WTC11 (cell line): ENCODE measurements around the gene KCTD16. TPM values are rescaled to one million over a fixed set of nuclear protein-coding genes. Genes with fewer than 3 reads are reported as not detected.

Experiments used
- ATAC-seq: fragments of 200-7000 bp; cut with Tn5 transposase; 2 replicates; pipeline ENCODE4 v1.10.0; 2021; ENCODE audit warnings: mild to moderate bottlenecking, moderate library complexity
- CTCF ChIA-PET: fragments of 300-600 bp; sonication (Branson Sonifier 250); formaldehyde crosslinking; loops from one replicate; lab custom pipeline; 2021; ENCODE audit warnings: antibody characterized with exemption; lab: Charles Lee
- POLR2A ChIA-PET: fragments of 350-600 bp; sonication (Branson Sonifier 250); formaldehyde crosslinking; loops from one replicate; lab custom pipeline; 2021; ENCODE audit warnings: antibody characterized with exemption; lab: Charles Lee
- DNase-seq: peaks from one replicate; pipeline ENCODE4 v3.0.0; 2021; ENCODE audit warnings: low spot score
- H3K27ac Mint-ChIP-seq: 2 replicates; pipeline ENCODE4 v1.8.0; 2021; ENCODE audit warnings: mixed read lengths
- H3K27me3 Mint-ChIP-seq: 2 replicates; pipeline ENCODE4 v1.8.0; 2021; ENCODE audit warnings: low read depth, mild to moderate bottlenecking, moderate library complexity, mixed read lengths
- H3K36me3 Mint-ChIP-seq: 2 replicates; pipeline ENCODE4 v1.8.0; 2021; ENCODE audit warnings: mixed read lengths
- H3K4me1 Mint-ChIP-seq: 2 replicates; pipeline ENCODE4 v1.8.0; 2022; ENCODE audit warnings: mixed read lengths
- H3K4me3 Mint-ChIP-seq: 2 replicates; pipeline ENCODE4 v1.8.0; 2021; ENCODE audit warnings: mild to moderate bottlenecking, moderate library complexity, mixed read lengths
- H3K9me3 Mint-ChIP-seq: 2 replicates; pipeline ENCODE4 v1.8.0; 2021; ENCODE audit warnings: mixed read lengths
- FOXJ3 ChIP-seq: sonication (generic); formaldehyde crosslinking; IDR thresholded peaks from 2 replicates; pipeline ENCODE4 v1.9.0; 2021; ENCODE audit warnings: missing genetic modification reagents, mild to moderate bottlenecking, borderline replicate concordance
- GABPB1 ChIP-seq: sonication (generic); formaldehyde crosslinking; IDR thresholded peaks from 2 replicates; pipeline ENCODE4 v1.8.1; 2023; ENCODE audit warnings: mild to moderate bottlenecking, missing genetic modification reagents
- MXD4 ChIP-seq: fragments of 250-450 bp; sonication (Bioruptor Pico); IDR thresholded peaks from 2 replicates; pipeline ENCODE4 v1.8.0; 2021; ENCODE audit warnings: mild to moderate bottlenecking, moderate library complexity, borderline replicate concordance
- TCF7 ChIP-seq: sonication (generic); formaldehyde crosslinking; IDR thresholded peaks from 2 replicates; pipeline ENCODE4 v1.8.0; 2022; ENCODE audit warnings: mild to moderate bottlenecking, low read depth, missing genetic modification reagents, moderate library complexity
- TEAD4 ChIP-seq: sonication (generic); formaldehyde crosslinking; IDR thresholded peaks from 2 replicates; pipeline ENCODE4 v1.8.0; 2022; ENCODE audit warnings: mild to moderate bottlenecking, missing genetic modification reagents
- ZNF121 ChIP-seq: sonication (generic); formaldehyde crosslinking; IDR thresholded peaks from 2 replicates; pipeline ENCODE4 v1.8.0; 2023; ENCODE audit warnings: missing genetic modification reagents
- ZNF219 ChIP-seq: sonication (generic); formaldehyde crosslinking; IDR thresholded peaks from 2 replicates; pipeline ENCODE4 v1.8.0; 2023; ENCODE audit warnings: missing genetic modification reagents, mild to moderate bottlenecking, borderline replicate concordance
- ZNF396 ChIP-seq: fragments of 250-450 bp; sonication (Bioruptor Pico); IDR thresholded peaks from 2 replicates; pipeline ENCODE4 v1.8.0; 2021; ENCODE audit warnings: mild to moderate bottlenecking, moderate library complexity, borderline replicate concordance
- ZNF423 ChIP-seq: fragments of 250-450 bp; sonication (Bioruptor Pico); IDR thresholded peaks from 2 replicates; pipeline ENCODE4 v2.1.2; 2022; ENCODE audit warnings: mild to moderate bottlenecking, moderate library complexity
- total RNA-seq: library from RNA; stranded (reverse); gene quantifications from 3 replicates; pipeline ENCODE4 v1.2.3, GENCODE V29; 2021
- TF ChIP-seq, protein P1 (sequence below): fragments of 250-450 bp; sonication (Bioruptor Pico); IDR thresholded peaks from 2 replicates; pipeline ENCODE4 v1.9.0; 2021; ENCODE audit warnings: moderate library complexity, mild to moderate bottlenecking, inconsistent platforms, borderline replicate concordance
- TF ChIP-seq, protein P2 (sequence below): sonication (generic); formaldehyde crosslinking; IDR thresholded peaks from 2 replicates; pipeline ENCODE4 v1.8.1; 2022; ENCODE audit warnings: low read depth, missing genetic modification reagents, borderline replicate concordance
- TF ChIP-seq, protein P3 (sequence below): fragments of 200-600 bp; IDR thresholded peaks from 2 replicates; pipeline ENCODE4 v1.8.0; 2022; ENCODE audit warnings: antibody characterized with exemption
- TF ChIP-seq, protein P4 (sequence below): sonication (generic); formaldehyde crosslinking; conservative IDR thresholded peaks from 2 replicates; pipeline ENCODE4 v1.8.1; 2022; ENCODE audit warnings: mild to moderate bottlenecking, missing genetic modification reagents
- TF ChIP-seq, protein P5 (sequence below): sonication (generic); formaldehyde crosslinking; IDR thresholded peaks from 2 replicates; pipeline ENCODE4 v1.8.1; 2022; ENCODE audit warnings: missing genetic modification reagents, borderline replicate concordance
- TF ChIP-seq, protein P6 (sequence below): fragments of 250-450 bp; sonication (Bioruptor Pico); conservative IDR thresholded peaks from 2 replicates; pipeline ENCODE4 v1.9.0; 2021; ENCODE audit warnings: mild to moderate bottlenecking
- TF ChIP-seq, protein P7 (sequence below): sonication (generic); formaldehyde crosslinking; IDR thresholded peaks from 2 replicates; pipeline ENCODE4 v1.8.1; 2022; ENCODE audit warnings: low read depth, mild to moderate bottlenecking, moderate library complexity, missing genetic modification reagents, borderline replicate concordance
- TF ChIP-seq, protein P8 (sequence below): sonication (generic); formaldehyde crosslinking; IDR thresholded peaks from 2 replicates; pipeline ENCODE4 v1.8.0; 2023; ENCODE audit warnings: missing genetic modification reagents

Gene KCTD16
- total RNA-seq, 1 experiment from 2014 or later: 0.20 TPM

DNA sequence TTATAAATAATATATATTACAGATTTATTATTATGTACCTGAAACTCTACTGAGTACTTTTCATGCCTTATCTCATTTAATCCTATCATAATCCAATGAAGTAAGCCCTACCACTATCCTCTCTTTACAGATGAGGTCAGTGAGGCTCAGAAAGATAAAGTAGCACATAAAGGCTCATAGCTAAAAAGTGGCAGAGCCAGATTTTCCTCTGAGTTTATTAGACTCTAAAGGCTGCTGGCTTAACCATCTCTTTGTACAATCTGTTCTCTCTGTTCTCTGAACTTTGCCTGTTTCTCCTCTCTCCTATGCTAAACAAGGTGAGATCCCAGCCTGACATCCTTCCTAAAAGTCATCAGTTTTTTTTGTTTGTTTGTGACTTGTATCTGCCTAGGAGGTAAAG is 311.2 kb downstream of the KCTD16 start:
- Mint-ChIP-seq H3K4me3 (no peak overlapping the region), H3K4me1 (peaks cover 17% of the 10 kb centered on the region), H3K27ac (no peak overlapping the region), H3K9me3 (no peaks in the 10 kb centered on the region)
- TF ChIP-seq, protein P1, sequence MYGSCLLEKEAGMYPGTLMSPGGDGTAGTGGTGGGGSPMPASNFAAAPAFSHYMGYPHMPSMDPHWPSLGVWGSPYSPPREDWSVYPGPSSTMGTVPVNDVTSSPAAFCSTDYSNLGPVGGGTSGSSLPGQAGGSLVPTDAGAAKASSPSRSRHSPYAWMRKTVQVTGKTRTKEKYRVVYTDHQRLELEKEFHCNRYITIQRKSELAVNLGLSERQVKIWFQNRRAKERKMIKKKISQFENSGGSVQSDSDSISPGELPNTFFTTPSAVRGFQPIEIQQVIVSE (CRISPR knock-in tag): no peak
- TF ChIP-seq ZNF121 (CRISPR knock-in tag) (no peak), TCF7 (CRISPR knock-in tag) (no peak)
- TF ChIP-seq, protein P2, sequence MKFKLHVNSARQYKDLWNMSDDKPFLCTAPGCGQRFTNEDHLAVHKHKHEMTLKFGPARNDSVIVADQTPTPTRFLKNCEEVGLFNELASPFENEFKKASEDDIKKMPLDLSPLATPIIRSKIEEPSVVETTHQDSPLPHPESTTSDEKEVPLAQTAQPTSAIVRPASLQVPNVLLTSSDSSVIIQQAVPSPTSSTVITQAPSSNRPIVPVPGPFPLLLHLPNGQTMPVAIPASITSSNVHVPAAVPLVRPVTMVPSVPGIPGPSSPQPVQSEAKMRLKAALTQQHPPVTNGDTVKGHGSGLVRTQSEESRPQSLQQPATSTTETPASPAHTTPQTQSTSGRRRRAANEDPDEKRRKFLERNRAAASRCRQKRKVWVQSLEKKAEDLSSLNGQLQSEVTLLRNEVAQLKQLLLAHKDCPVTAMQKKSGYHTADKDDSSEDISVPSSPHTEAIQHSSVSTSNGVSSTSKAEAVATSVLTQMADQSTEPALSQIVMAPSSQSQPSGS: no peak
- TF ChIP-seq, all 79 proteins: peak for 0
- no peaks in the 10 kb centered on the region for H3K36me3 Mint-ChIP-seq
- ATAC-seq: no peak
- no peak for DNase-seq
- ChIA-PET POLR2A (no interaction called here), CTCF (no interaction called here)
- peaks cover 3% of the 10 kb centered on the region; the same call in 1 of the 2 replicates for H3K27me3 Mint-ChIP-seq

DNA sequence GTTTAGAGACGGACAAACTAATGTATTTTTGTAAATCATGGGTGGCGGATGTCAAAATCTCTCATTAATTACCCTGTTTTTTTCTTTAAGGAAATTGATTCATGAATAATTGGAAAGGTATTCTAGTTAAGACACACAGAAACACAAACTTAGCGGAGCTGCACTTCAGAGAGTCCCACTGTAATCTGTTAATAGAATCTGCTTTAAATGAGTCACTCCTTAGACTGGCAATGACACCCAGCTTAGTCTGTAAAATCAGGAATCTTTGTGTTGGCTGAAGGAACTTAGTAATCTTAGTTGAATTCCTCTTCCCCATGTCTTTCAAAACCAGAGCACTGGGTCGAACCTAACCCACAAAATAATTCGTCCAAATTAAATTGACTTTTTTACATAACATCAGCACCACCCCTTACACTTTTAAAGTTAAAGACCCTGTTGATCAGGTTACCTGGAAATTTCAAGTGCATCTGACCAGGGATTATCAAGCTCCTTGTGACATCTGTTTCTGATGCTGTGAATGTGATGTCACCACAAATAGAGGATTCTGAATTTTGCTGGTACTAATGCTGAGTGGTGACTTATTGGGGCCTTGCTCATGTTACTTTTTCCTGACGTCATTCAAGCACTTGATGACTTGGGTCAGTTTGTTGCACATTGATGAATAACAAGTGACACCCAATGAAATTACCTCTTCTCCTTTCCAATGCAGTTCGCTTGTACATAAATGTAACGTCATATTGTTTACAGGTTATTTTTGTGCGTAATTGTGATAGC is 313.6 kb downstream of the KCTD16 start:
- Mint-ChIP-seq H3K4me3 (no peak overlapping the region), H3K9me3 (no peaks in the 10 kb centered on the region), H3K27ac (no peak overlapping the region), H3K4me1 (peaks cover 38% of the 10 kb centered on the region), H3K36me3 (no peaks in the 10 kb centered on the region), H3K27me3 (peaks cover 15% of the 10 kb centered on the region)
- ChIA-PET POLR2A (no interaction called here), CTCF (interaction anchor here (1.2 to 1.3 kb wide), 2 partner anchors 17 to 280 kb away, joined by 4 read pairs; no protein-coding TSS in a partner anchor)
- no peak for DNase-seq
- TF ChIP-seq, protein P3, sequence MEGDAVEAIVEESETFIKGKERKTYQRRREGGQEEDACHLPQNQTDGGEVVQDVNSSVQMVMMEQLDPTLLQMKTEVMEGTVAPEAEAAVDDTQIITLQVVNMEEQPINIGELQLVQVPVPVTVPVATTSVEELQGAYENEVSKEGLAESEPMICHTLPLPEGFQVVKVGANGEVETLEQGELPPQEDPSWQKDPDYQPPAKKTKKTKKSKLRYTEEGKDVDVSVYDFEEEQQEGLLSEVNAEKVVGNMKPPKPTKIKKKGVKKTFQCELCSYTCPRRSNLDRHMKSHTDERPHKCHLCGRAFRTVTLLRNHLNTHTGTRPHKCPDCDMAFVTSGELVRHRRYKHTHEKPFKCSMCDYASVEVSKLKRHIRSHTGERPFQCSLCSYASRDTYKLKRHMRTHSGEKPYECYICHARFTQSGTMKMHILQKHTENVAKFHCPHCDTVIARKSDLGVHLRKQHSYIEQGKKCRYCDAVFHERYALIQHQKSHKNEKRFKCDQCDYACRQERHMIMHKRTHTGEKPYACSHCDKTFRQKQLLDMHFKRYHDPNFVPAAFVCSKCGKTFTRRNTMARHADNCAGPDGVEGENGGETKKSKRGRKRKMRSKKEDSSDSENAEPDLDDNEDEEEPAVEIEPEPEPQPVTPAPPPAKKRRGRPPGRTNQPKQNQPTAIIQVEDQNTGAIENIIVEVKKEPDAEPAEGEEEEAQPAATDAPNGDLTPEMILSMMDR: no peak
- TF ChIP-seq ZNF423 (CRISPR knock-in tag) (no peak), GABPB1 (CRISPR knock-in tag) (no peak), FOXJ3 (CRISPR knock-in tag) (no peak), ZNF396 (no peak), ZNF219 (CRISPR knock-in tag) (no peak), MXD4 (CRISPR knock-in tag) (no peak), TEAD4 (CRISPR knock-in tag) (no peak)
- TF ChIP-seq, protein P4, sequence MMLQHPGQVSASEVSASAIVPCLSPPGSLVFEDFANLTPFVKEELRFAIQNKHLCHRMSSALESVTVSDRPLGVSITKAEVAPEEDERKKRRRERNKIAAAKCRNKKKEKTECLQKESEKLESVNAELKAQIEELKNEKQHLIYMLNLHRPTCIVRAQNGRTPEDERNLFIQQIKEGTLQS: no peak
- TF ChIP-seq, protein P5, sequence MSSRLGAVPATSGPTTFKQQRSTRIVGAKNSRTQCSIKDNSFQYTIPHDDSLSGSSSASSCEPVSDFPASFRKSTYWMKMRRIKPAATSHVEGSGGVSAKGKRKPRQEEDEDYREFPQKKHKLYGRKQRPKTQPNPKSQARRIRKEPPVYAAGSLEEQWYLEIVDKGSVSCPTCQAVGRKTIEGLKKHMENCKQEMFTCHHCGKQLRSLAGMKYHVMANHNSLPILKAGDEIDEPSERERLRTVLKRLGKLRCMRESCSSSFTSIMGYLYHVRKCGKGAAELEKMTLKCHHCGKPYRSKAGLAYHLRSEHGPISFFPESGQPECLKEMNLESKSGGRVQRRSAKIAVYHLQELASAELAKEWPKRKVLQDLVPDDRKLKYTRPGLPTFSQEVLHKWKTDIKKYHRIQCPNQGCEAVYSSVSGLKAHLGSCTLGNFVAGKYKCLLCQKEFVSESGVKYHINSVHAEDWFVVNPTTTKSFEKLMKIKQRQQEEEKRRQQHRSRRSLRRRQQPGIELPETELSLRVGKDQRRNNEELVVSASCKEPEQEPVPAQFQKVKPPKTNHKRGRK: no peak
- TF ChIP-seq, protein P6, sequence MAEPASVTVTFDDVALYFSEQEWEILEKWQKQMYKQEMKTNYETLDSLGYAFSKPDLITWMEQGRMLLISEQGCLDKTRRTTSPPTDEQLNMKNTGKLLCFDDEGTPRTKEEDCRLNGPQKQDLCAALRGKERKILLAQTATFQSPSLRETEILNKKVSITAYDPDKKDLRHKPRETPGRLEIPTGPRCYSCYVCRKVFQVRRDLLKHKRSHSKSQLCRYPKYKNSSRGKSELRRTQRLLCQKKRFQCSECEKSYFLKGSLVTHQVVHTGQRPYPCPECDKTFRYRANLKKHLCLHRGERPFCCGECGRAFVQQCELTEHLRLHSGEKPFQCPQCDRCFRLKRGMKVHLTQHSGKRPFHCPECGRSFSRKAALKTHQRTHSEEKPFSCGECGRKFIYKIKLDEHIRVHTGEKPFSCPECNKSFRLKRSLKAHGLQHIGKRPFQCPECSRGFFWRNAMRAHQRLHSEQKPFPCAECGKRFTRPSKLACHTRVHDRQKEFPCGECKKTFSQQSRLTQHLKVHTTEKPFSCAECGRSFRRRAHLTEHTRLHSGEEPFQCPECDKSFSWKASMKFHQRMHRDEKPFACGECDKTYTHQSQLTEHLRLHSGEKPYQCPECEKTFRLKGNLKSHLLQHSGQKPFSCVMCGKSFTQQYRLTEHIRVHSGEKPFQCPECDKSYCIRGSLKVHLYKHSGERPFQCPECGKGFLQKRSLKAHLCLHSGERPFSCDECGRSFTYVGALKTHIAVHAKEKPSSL (CRISPR knock-in tag): no peak
- TF ChIP-seq, protein P1 (CRISPR knock-in tag): no peak
- TF ChIP-seq, protein P7, sequence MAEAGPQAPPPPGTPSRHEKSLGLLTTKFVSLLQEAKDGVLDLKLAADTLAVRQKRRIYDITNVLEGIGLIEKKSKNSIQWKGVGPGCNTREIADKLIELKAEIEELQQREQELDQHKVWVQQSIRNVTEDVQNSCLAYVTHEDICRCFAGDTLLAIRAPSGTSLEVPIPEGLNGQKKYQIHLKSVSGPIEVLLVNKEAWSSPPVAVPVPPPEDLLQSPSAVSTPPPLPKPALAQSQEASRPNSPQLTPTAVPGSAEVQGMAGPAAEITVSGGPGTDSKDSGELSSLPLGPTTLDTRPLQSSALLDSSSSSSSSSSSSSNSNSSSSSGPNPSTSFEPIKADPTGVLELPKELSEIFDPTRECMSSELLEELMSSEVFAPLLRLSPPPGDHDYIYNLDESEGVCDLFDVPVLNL (CRISPR knock-in tag): no peak
- TF ChIP-seq, protein P8, sequence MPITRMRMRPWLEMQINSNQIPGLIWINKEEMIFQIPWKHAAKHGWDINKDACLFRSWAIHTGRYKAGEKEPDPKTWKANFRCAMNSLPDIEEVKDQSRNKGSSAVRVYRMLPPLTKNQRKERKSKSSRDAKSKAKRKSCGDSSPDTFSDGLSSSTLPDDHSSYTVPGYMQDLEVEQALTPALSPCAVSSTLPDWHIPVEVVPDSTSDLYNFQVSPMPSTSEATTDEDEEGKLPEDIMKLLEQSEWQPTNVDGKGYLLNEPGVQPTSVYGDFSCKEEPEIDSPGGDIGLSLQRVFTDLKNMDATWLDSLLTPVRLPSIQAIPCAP: no peak
- ATAC-seq: no peak
